Upper lobe of left lung (tissue), 6 donors: Measurements from ENCODE around the gene RGS17. TPM values are rescaled to one million over a fixed set of nuclear protein-coding genes. Genes with fewer than 3 reads are reported as not detected.

Source experiments
- ATAC-seq, 2 donors: fragments of 200-7000 bp; cut with Tn5 transposase; one replicate each; pipeline ENCODE4 v1.9.1; 2022; ENCODE audit warnings: mild to moderate bottlenecking in 2 of 2, moderate library complexity in 2 of 2; ENCODE audit not compliant: low FRiP score in 2 of 2
- DNase-seq, 2 donors: peaks; one replicate each; pipeline ENCODE4 v3.0.0-alpha.2; 2019 to 2020
- H3K27ac ChIP-seq, 4 donors: fragments of 200-600 bp; sonication (generic); one replicate each; pipeline ENCODE4 v1.5.1; 2016 to 2019
- H3K27me3 ChIP-seq, 4 donors: fragments of 200-600 bp; sonication (generic); one replicate each; pipeline ENCODE4 v1.5.1; 2017 to 2019
- H3K36me3 ChIP-seq, 4 donors: fragments of 200-600 bp; sonication (generic); one replicate each; pipeline ENCODE4 v1.5.1; 2016 to 2019
- H3K4me1 ChIP-seq, 4 donors: fragments of 200-600 bp; sonication (generic); one replicate each; pipeline ENCODE4 v1.5.1; 2018 to 2019
- H3K4me3 ChIP-seq, 4 donors: fragments of 200-600 bp; sonication (generic); one replicate each; pipeline ENCODE4 v1.5.1; 2017 to 2019; ENCODE audit warnings: mild to moderate bottlenecking in 2 of 4, moderate library complexity in 1 of 4
- H3K9me3 ChIP-seq, 4 donors: fragments of 200-600 bp; sonication (generic); one replicate each; pipeline ENCODE4 v1.5.1; 2018 to 2019
- CTCF ChIP-seq, 6 experiments: fragments of 450-650 bp in 4 of 6; fragments of 200-600 bp in 2 of 6; sonication (generic) in 2 of 6; IDR thresholded peaks; one replicate each; pipeline ENCODE4 v1.5.1; 2016 to 2019; ENCODE audit warnings: antibody characterized with exemption in 6 of 6
- EP300 ChIP-seq, 4 donors: sonication (generic); formaldehyde crosslinking; IDR thresholded peaks; one replicate each; pipeline ENCODE4 v1.5.1; 2017; ENCODE audit warnings: antibody characterized with exemption in 4 of 4, control low read depth in 2 of 4
- POLR2A ChIP-seq, 4 donors: fragments of 450-650 bp; IDR thresholded peaks; one replicate each; pipeline ENCODE4 v1.5.1; 2016 to 2017; ENCODE audit warnings: antibody characterized with exemption in 4 of 4, mild to moderate bottlenecking in 2 of 4
- POLR2AphosphoS5 ChIP-seq, 2 donors: sonication (generic); formaldehyde crosslinking; IDR thresholded peaks; one replicate each; pipeline ENCODE4 v1.5.1; 2017; ENCODE audit warnings: antibody characterized with exemption in 2 of 2
- WGBS, 2 donors: methylation state at CpG; one replicate each; pipeline ENCODE4 v1.1.5; 2017 to 2018; 5-methylcytosine and 5-hydroxymethylcytosine counted together
- total RNA-seq, 6 donors: library from RNA; depleted of rRNA in 4 of 6; stranded (reverse); fragments of >200 nt in 4 of 6; gene quantifications; one replicate each; pipeline versions ENCODE4 v1.1.0 to v1.2.1, GENCODE V29; 2016 to 2021
- donor health status: DM: no; HTN: no; CAD: no; lungs with moderate emphysema.
- donor health status: DM: no; HTN: yes; CAD: no; lungs with severe emphysema.

The RGS17 gene
- total RNA-seq, 6 donors from 2014 or later, result 0.15 to 0.49 (median 0.28) TPM; not detected in 2

- TF ChIP-seq CTCF (IDR thresholded peaks at IDR 0.05) (no peak), POLR2A (IDR thresholded peaks at IDR 0.05) (no peak), EP300 (IDR thresholded peaks at IDR 0.05) (no peak), POLR2AphosphoS5 (IDR thresholded peaks at IDR 0.05) (no peak)
- Histone ChIP-seq H3K27ac (no peak overlapping the region), H3K4me1 (no peaks in the 10 kb centered on the region), H3K27me3 (no peaks in the 10 kb centered on the region), H3K9me3 (no peaks in the 10 kb centered on the region), H3K4me3 (no peak overlapping the region), H3K36me3 (no peaks in the 10 kb centered on the region)
- DNase-seq (no peak), ATAC-seq (peak in 1 of 2 donors; percentile 76)
- 74 to 76% methylated on average over 9 of the region's 9 CpGs for WGBS, 2 donors
Measured at GRCh38 chr6:153167061-153167891, 36.2 kb upstream of the RGS17 start.

GRCh38 chr6:153162646-153163045 is 31.6 kb upstream of the RGS17 start:
- H3K36me3 ChIP-seq, result no peaks in the 10 kb centered on the region
- TF ChIP-seq POLR2A (IDR thresholded peaks at IDR 0.05), result no peak
- TF ChIP-seq CTCF (IDR thresholded peaks at IDR 0.05), result no peak
- no peak for TF ChIP-seq POLR2AphosphoS5 (IDR thresholded peaks at IDR 0.05)
- TF ChIP-seq EP300 (IDR thresholded peaks at IDR 0.05), result no peak
- no peak for DNase-seq
- no peak overlapping the region for H3K4me3 ChIP-seq
- no peaks in the 10 kb centered on the region for H3K27me3 ChIP-seq
- 69 to 80% methylated on average over 2 of the region's 2 CpGs for WGBS, 2 donors
- H3K9me3 ChIP-seq, result no peaks in the 10 kb centered on the region
- ATAC-seq, result no peak
- no peak overlapping the region for H3K27ac ChIP-seq
- H3K4me1 ChIP-seq, result no peaks in the 10 kb centered on the region

GRCh38 chr6:153162172-153162571 is 31.1 kb upstream of the RGS17 start:
- H3K27me3 ChIP-seq, result no peaks in the 10 kb centered on the region
- no peak for DNase-seq
- no peak for TF ChIP-seq CTCF (IDR thresholded peaks at IDR 0.05)
- TF ChIP-seq POLR2AphosphoS5 (IDR thresholded peaks at IDR 0.05), result no peak
- TF ChIP-seq POLR2A (IDR thresholded peaks at IDR 0.05), result no peak
- no peak for TF ChIP-seq EP300 (IDR thresholded peaks at IDR 0.05)
- 73 to 76% methylated on average over 4 of the region's 4 CpGs for WGBS, 2 donors
- H3K27ac ChIP-seq, result no peak overlapping the region
- ATAC-seq, result no peak
- H3K4me1 ChIP-seq, result no peaks in the 10 kb centered on the region
- no peak overlapping the region for H3K4me3 ChIP-seq
- H3K36me3 ChIP-seq, result no peaks in the 10 kb centered on the region
- H3K9me3 ChIP-seq, result no peaks in the 10 kb centered on the region

- Histone ChIP-seq H3K27me3 (no peaks in the 10 kb centered on the region), H3K4me1 (no peaks in the 10 kb centered on the region), H3K36me3 (no peaks in the 10 kb centered on the region), H3K4me3 (no peak overlapping the region), H3K9me3 (no peaks in the 10 kb centered on the region), H3K27ac (no peak overlapping the region)
- 82 to 92% methylated on average over 2 of the region's 2 CpGs for WGBS, 2 donors
- TF ChIP-seq EP300 (IDR thresholded peaks at IDR 0.05) (no peak), POLR2A (IDR thresholded peaks at IDR 0.05) (no peak), CTCF (IDR thresholded peaks at IDR 0.05) (no peak), POLR2AphosphoS5 (IDR thresholded peaks at IDR 0.05) (no peak)
- DNase-seq (no peak), ATAC-seq (no peak)
Measured at GRCh38 chr6:153160221-153160620, 29.1 kb upstream of the RGS17 start.
